MM.1S (cell line): ENCODE measurements around the gene NLGN2.

Source experiments
- DNase-seq: peaks from one replicate; pipeline ENCODE4 v3.0.0-alpha.2; 2015
- H2AFZ ChIP-seq: fragments of 300-600 bp; sonication (generic); 2 replicates; pipeline ENCODE4 v1.6.0; 2016; ENCODE audit warnings: antibody characterized with exemption, low read length
- H3F3A ChIP-seq: fragments of 300-600 bp; sonication (generic); 2 replicates; pipeline ENCODE4 v1.6.1; 2016; ENCODE audit warnings: mild to moderate bottlenecking, antibody characterized with exemption, low read length, moderate library complexity, mixed read lengths; ENCODE audit not compliant: insufficient read depth
- H3K27ac ChIP-seq: fragments of 300-600 bp; sonication (generic); 2 replicates; pipeline ENCODE4 v1.5.1; 2016; ENCODE audit warnings: mild to moderate bottlenecking, low read length
- H3K27me3 ChIP-seq: fragments of 300-600 bp; sonication (generic); replicated peaks from 2 replicates; pipeline ENCODE4 v1.6.0; 2016; ENCODE audit warnings: low read length; ENCODE audit not compliant: insufficient read depth
- H3K36me3 ChIP-seq: fragments of 300-600 bp; sonication (generic); replicated peaks from 2 replicates; pipeline ENCODE4 v1.6.1; 2016; ENCODE audit warnings: mild to moderate bottlenecking, low read length, mixed read lengths; ENCODE audit not compliant: insufficient read depth
- H3K4me1 ChIP-seq: fragments of 300-600 bp; sonication (generic); 2 replicates; pipeline ENCODE4 v1.6.1; 2016; ENCODE audit warnings: low read length, mixed read lengths
- H3K4me2 ChIP-seq: fragments of 300-600 bp; sonication (generic); 2 replicates; pipeline ENCODE4 v1.6.0; 2016; ENCODE audit warnings: low read depth, low read length
- H3K4me3 ChIP-seq: fragments of 300-600 bp; sonication (generic); 2 replicates; pipeline ENCODE4 v1.5.1; 2016; ENCODE audit warnings: low read length, mixed read lengths
- H3K79me2 ChIP-seq: fragments of 300-600 bp; sonication (generic); 2 replicates; pipeline ENCODE4 v1.6.1; 2016; ENCODE audit warnings: mixed run types, low read length, mixed read lengths
- H3K9ac ChIP-seq: fragments of 300-600 bp; sonication (generic); 2 replicates; pipeline ENCODE4 v1.6.1; 2016; ENCODE audit warnings: low read length, mixed read lengths
- H3K9me2 ChIP-seq: fragments of 300-600 bp; sonication (generic); replicated peaks from 2 replicates; pipeline ENCODE4 v1.6.1; 2016; ENCODE audit warnings: mild to moderate bottlenecking, low read length, mixed read lengths; ENCODE audit not compliant: insufficient read depth
- H3K9me3 ChIP-seq: fragments of 300-600 bp; sonication (generic); replicated peaks from 2 replicates; pipeline ENCODE4 v1.6.1; 2016; ENCODE audit warnings: mild to moderate bottlenecking, low read length, mixed read lengths; ENCODE audit not compliant: insufficient read depth
- H4K20me1 ChIP-seq: fragments of 300-600 bp; sonication (generic); 2 replicates; pipeline ENCODE4 v1.6.1; 2016; ENCODE audit warnings: mild to moderate bottlenecking, low read length, moderate library complexity, mixed read lengths; ENCODE audit not compliant: insufficient read depth
- CTCF ChIP-seq: fragments of 300-600 bp; sonication (generic); IDR thresholded peaks from 2 replicates; pipeline ENCODE4 v1.5.1; 2016; ENCODE audit warnings: antibody characterized with exemption, low read length, mixed read lengths
- EZH2 ChIP-seq: fragments of 300-600 bp; sonication (generic); optimal IDR thresholded peaks from 2 replicates; pipeline ENCODE3; 2017; ENCODE audit warnings: low read depth, mild to moderate bottlenecking, antibody characterized with exemption, low read length, mixed read lengths
- EZH2phosphoT487 ChIP-seq: fragments of 300-600 bp; sonication (generic); IDR thresholded peaks from 2 replicates; pipeline ENCODE4 v1.6.1; 2018; ENCODE audit warnings: antibody characterized with exemption, low read length

Gene NLGN2

GRCh38 chr17:7443499-7444485, 36.1 kb downstream of the NLGN2 start:
- H3K27me3 ChIP-seq = peaks cover 94% of the 10 kb centered on the region
- no peaks in the 10 kb centered on the region for H3K36me3 ChIP-seq
- no peaks in the 10 kb centered on the region for H3K79me2 ChIP-seq
- no peaks in the 10 kb centered on the region for H3F3A ChIP-seq
- no peaks in the 10 kb centered on the region for H3K9me3 ChIP-seq
- H2AFZ ChIP-seq = no peak overlapping the region
- H3K27ac ChIP-seq = no peak overlapping the region
- no peak for DNase-seq
- H3K9ac ChIP-seq = no peak overlapping the region
- no peak for TF ChIP-seq EZH2
- TF ChIP-seq CTCF = no peak
- no peak for TF ChIP-seq EZH2phosphoT487
- H3K4me1 ChIP-seq = no peaks in the 10 kb centered on the region
- no peaks in the 10 kb centered on the region for H4K20me1 ChIP-seq
- H3K4me3 ChIP-seq = no peak overlapping the region
- H3K4me2 ChIP-seq = no peak overlapping the region
- no peaks in the 10 kb centered on the region for H3K9me2 ChIP-seq

GRCh38 chr17:7444682-7445618, 37.3 kb downstream of the NLGN2 start, which contains the start of gene CHRNB1:
TSS of gene CHRNB1 (plus strand) at chr17:7445061. CDS start at chr17:7445128, 67 bp downstream.
- Histone ChIP-seq H3K4me3 (no peak within 1 kb of the TSS), H3K4me2 (peak within 1 kb of the TSS; percentile 52; the same call in 1 of the 2 replicates), H3K27ac (no peak within 1 kb of the TSS), H4K20me1 (no peaks in the 10 kb centered on the region), H2AFZ (no peak within 1 kb of the TSS), H3K9ac (no peak within 1 kb of the TSS), H3K79me2 (no peaks in the 10 kb centered on the region), H3K9me3 (no peaks in the 10 kb centered on the region), H3F3A (no peaks in the 10 kb centered on the region), H3K4me1 (no peaks in the 10 kb centered on the region), H3K27me3 (peaks cover 88% of the 10 kb centered on the region), H3K9me2 (no peaks in the 10 kb centered on the region), H3K36me3 (no peaks in the 10 kb centered on the region)
- no peak for DNase-seq
- TF ChIP-seq EZH2phosphoT487 (no peak), CTCF (no peak), EZH2 (no peak)

GRCh38 chr17:7445619-7445968, 37.9 kb downstream of the NLGN2 start:
- peaks cover 82% of the 10 kb centered on the region for H3K27me3 ChIP-seq
- no peaks in the 10 kb centered on the region for H3K9me3 ChIP-seq
- no peaks in the 10 kb centered on the region for H4K20me1 ChIP-seq
- H3K4me3 ChIP-seq = no peak overlapping the region
- no peak overlapping the region for H2AFZ ChIP-seq
- H3K36me3 ChIP-seq = no peaks in the 10 kb centered on the region
- no peaks in the 10 kb centered on the region for H3K79me2 ChIP-seq
- no peak overlapping the region for H3K9ac ChIP-seq
- H3F3A ChIP-seq = no peaks in the 10 kb centered on the region
- H3K4me1 ChIP-seq = no peaks in the 10 kb centered on the region
- H3K9me2 ChIP-seq = no peaks in the 10 kb centered on the region
- TF ChIP-seq CTCF = no peak
- H3K27ac ChIP-seq = no peak overlapping the region
- peak overlapping the region; percentile 52; the same call in 1 of the 2 replicates for H3K4me2 ChIP-seq
- no peak for DNase-seq
